Cardiac atrium fibroblast (primary cell): ENCODE measurements around the gene YY1. TPM values are rescaled to one million over a fixed set of nuclear protein-coding genes. Genes with fewer than 3 reads are reported as not detected.

Source experiments
- total RNA-seq: library from RNA; depleted of rRNA; stranded (reverse); fragments of >200 nt; gene quantifications from 2 replicates; pipeline ENCODE4 v1.2.3, GENCODE V29; 2015

Gene YY1
- 25.8 and 28.5 TPM in 2 replicates for total RNA-seq

DNA sequence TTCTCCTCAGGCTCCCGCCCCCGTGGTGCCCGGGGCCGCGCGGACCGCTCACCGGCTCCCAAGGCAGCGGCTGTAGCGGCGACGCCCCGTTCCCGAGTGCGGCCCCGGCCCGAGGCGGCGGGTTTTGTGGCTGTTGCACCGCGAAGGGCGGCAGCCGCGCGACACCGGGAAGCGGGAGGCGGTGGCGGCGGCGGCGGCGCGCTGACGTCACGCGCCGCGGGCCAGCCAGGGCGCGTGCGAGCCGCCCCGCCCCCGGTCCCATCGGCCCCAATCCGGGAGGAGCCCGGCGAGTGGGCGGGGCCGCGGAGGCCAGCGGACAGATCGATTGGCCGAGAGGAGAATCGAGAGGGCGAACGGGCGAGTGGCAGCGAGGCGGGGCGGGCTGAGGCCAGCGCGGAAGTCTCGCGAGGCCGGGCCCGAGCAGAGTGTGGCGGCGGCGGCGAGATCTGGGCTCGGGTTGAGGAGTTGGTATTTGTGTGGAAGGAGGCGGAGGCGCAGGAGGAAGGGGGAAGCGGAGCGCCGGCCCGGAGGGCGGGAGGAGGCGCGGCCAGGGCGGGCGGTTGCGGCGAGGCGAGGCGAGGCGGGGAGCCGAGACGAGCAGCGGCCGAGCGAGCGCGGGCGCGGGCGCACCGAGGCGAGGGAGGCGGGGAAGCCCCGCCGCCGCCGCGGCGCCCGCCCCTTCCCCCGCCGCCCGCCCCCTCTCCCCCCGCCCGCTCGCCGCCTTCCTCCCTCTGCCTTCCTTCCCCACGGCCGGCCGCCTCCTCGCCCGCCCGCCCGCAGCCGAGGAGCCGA is at the start of gene YY1:
Gene YY1 (plus strand): TSS at position 726 of the 792 bp plus-strand sequence. CDS start 101 bp downstream, outside the sequence.

DNA sequence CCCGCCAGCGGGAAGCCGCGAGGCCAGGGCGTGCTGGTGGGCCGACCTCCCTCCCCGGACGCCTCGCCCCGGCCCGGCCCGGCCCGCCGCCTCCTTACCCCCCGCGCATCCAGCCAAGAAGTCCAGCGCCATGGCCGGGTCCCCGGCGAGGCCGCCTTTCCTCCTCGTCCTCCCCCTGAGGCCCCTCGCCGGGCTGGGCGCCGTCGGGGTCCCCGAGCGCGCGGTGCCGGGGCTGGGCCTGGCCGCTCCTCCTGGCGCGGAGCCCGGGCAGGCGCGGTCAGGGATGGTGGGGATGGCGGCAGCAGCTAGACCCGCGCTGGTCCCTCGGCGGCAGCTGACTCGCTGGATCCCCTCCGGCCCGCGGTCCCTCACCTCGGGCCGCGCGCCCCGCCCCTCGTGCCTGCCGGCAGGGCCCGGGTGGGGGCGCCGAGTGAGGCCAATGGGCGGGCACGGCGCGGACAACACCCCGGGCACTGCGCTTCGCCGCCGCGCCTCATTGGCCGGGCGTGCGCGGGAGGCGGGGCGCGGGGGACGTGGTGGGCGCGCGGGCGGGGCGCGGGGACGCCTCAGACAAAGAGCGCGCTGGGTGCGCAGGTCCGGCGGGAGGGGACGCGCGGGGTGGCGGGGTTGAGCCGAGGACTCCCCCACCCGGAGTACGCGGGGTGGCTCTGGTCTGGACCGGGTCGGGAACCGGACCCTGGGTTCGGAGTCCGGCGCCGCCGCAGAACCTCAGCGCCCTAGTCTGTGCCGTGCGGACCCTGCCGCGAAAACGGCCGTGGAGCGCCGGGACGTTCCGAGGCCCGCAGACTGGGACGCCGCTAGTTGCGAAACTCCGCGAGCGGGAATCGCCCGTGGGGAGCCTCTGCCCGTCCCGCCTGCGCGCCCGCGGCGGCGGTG is 67.4 kb downstream of the YY1 start, which contains the start of gene SLC25A29:
Gene SLC25A29 (minus strand): TSS at position 344 of the 897 bp plus-strand sequence. CDS start 212 bp downstream, at position 132.

DNA sequence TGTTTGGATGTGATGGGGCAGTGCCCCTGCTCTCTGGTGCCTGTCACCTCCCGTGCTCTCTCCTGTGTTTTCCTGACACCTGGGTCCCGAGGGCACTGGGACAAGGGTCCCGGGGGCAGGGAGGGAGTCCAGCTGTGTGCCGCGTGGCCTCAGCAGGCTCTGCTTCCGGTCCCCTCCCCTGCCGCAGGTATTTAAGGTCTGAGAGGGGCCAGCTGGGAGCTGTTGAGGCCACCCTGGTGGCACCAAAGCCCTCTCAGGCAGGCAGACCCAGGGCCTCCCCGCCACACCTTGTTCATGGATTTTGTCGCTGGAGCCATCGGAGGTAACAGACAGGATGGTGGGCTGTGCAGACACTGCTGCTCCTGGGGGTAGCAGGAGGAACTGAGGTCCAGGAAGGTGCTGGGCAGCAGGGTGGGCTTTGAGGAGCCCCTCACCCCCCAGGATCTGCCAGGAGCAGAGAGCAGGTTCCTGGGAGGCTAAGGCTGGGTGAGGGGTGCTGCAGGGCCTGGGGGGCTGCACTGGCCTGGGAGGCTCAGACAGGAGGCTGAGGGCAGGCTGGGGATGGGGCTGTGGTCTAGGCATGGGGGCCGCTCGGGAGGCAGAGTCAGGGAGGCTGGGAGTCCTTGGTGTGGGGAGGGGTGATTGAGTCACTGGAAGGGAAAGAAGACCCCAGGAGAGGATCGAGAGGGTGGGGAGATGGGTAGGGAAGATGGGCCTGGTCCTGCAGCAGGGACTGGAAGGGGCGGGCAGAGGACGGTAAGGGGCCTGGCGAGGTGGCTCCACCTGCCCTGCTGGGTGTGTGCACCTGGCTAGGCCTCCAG is 84.4 kb downstream of the YY1 start, which contains the start of gene SLC25A47:
Gene SLC25A47 (plus strand): TSS at position 219 of the 821 bp plus-strand sequence. CDS start 76 bp downstream, at position 295.

Other genes with a start within 250 kb of the YY1 start
- gene EVL, start 173.7 kb upstream of the YY1 start, total RNA-seq: 25.1 and 29.3 TPM in 2 replicates
- gene DEGS2, start 79.5 kb upstream of the YY1 start, total RNA-seq: not detected in 2 replicates
- gene SLC25A29, start 67.3 kb downstream of the YY1 start, total RNA-seq: 35.6 and 66.6 TPM in 2 replicates
- gene SLC25A47, start 84.2 kb downstream of the YY1 start, total RNA-seq: not detected in 2 replicates
- 8.7 and 15.6 TPM in 2 replicates for gene WDR25, start 137.3 kb downstream of the YY1 start, total RNA-seq